HG03159 (cell line): ENCODE results near the gene TCHH.

Experiments
- ATAC-seq: cut with Tn5 transposase; IDR thresholded peaks from one replicate; pipeline ENCODE4 v1.9.1; 2021; ENCODE audit warnings: mild to moderate bottlenecking, moderate library complexity; ENCODE audit not compliant: unreplicated experiment

The TCHH gene

GRCh38 chr1:152061952-152062351 is 53.3 kb downstream of the TCHH start:
- ATAC-seq, result no peak
